Activated gamma-delta T cell (primary cell): Measurements from ENCODE around the gene COA1.

Experiments used
- DNase-seq: peaks from one replicate; lab custom pipeline; 2025; lab: John Stamatoyannopoulos, UW

The COA1 gene

DNA sequence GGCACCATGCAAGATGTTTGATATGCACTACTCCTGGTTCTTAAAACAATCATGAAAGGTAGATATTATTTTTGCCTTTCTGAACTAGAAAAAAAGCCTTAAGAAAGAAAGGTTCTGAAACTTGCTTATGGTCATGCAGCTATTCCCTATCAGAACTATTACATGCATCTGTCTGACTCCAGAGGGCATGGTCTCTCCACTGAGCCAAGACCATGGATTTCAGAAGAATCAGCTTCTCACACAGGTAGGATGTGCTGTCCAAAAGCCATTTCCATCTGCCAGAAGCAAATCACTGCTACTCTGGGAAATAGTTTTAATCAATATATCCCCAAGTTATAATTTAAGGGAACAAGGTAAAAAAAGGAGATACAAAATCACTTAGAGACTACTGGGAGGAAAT, 77.0 kb downstream of the COA1 start:
- no peak for DNase-seq

DNA sequence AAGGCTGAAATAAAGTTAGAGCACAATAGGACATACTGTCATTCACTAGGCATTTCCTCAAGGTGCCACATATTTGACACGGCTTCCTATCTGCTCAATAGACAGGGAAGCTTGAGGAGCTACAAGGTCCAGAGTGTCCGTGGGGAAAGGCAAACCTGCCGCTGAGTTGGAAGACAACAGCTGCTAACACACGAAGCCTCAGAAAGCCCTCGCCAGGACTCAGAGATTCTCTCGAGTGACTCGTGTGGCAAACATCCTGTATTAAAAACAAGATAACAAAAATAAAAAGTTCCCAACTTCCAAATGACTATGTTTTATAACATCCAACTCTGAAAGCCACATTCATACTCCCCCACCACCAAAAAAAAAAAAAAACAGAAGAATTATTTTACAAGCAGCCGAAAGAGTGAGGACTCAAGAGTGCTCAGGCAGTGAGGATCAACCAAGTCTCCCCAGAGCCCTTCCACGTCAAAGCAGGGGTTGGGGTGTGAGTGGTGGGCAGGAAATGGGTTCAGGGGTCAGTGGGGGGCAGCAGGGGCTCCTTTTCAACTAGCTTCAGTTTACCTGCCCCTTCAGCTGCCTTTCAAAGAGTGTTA, 78.8 kb downstream of the COA1 start:
- no peak for DNase-seq

DNA sequence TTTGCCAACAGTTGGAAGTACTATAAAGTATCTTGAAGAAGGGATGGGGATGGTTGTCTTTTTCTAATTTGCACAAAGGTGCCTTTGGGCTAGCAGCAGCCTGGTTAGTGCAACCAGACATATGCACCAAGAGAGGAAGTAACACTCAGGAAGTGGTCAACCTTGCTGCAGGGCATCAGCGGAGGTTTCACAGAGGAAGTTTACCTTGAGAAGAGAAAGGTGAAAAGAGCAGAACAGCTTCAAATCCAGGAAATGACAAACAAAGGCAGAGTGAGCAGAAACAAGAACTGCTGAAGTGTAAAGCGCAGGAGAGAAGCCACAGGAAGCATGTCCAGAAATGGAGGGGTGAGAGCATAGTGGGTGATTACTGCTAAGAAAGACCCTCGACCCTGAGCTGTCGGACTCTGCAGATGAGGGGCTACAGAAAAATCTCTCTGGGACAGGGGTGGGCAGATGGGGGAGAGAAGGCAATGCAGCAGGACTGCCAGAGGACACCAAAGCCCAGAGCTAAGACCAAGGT, 79.5 kb downstream of the COA1 start:
- no peak for DNase-seq

DNA sequence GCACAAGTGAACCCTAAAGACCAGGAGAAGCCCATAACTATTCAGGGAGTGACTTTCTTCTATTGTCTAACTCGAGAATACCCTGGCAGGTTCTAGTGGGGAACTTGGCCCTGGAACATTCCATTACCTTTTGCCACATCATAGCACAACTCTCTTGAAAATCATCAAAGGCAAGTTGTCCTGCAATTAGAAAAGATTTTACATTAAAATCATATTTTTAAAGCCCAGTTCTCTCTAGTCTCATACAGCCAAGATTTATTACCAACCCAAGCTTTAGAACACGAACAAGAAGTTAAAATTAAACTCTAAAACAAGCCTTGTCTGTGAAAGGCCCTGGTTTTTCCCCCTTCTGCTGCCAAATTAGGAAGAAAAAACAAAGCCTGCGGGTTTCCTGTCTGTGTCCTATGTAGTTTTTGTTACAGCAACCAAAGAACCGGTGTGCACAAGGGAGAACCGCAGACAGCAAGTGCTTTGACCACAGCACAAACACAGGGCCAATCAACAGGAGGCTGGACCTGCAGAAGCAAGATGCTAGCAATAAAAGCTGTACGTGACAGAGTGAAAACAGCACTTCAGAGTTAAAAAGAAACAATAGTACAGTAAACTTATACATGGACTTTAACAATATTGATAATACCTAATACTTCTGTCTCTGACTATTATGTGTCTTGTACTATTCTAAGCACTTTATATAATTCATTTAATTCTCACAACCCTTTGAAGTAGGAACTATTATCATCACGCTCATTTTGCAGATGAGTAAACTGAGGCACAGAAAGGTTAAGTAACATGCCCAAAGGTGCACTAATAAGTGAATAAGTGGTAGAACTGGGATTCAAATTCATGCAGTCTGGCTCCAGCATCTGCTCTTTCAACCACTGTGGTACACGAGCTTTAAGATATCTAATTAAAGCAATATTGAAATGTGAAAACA, 80.6 kb downstream of the COA1 start:
- no peak for DNase-seq

DNA sequence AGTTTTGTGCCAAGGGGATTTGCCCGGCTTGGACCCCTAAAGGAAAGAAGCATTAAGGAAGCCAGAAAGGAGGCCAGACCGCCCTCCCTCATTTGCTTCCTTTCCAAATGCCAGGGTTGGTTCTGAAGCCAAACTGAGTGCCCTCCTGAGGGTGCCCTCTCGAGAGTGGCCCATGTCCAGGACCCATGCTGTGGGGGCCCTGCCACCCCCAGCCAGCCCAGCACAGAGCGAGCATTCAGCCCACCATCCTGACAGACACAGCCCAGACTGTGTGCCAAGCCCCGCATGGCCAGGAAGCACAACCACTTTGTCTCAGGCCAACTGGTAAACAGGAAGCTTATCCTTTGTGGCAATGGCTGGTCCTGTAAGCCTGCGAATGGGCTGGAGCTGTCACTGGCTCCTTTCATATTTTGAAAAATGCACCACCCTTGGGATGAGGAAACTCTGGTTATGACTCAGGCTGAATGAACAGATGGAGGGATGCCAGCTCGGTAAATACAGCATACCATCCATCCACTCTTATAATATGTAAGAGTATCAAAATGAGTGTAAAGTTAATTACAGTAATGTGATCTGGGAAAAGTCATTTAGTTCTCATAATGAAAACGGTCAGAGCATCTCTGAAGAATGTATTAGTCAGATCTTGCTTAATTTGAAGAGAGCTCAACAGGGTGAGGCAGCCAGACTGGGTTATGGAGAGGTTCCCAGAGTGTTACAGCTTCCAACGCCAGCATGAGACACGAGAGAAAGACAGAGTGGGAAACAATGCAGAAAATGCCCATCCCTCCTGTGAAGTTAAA, 81.5 kb downstream of the COA1 start:
- peak; percentile 13 for DNase-seq

DNA sequence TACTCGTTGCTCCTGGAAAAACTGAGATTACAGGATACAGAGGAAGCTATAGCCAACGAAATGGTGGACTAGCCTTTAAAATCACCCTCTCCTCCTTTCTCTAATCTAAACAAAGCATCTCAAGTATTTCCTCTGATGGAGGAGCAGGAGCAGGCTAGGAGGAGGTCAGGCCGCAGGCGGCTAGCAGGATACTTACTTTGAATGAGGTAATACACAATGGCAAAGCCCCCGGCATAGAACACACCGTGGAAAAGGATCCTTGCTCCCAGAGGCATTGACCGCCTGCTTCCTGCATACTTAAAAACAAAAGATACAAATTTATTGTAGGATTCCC, 82.0 kb downstream of the COA1 start:
- DNase-seq = no peak

DNA sequence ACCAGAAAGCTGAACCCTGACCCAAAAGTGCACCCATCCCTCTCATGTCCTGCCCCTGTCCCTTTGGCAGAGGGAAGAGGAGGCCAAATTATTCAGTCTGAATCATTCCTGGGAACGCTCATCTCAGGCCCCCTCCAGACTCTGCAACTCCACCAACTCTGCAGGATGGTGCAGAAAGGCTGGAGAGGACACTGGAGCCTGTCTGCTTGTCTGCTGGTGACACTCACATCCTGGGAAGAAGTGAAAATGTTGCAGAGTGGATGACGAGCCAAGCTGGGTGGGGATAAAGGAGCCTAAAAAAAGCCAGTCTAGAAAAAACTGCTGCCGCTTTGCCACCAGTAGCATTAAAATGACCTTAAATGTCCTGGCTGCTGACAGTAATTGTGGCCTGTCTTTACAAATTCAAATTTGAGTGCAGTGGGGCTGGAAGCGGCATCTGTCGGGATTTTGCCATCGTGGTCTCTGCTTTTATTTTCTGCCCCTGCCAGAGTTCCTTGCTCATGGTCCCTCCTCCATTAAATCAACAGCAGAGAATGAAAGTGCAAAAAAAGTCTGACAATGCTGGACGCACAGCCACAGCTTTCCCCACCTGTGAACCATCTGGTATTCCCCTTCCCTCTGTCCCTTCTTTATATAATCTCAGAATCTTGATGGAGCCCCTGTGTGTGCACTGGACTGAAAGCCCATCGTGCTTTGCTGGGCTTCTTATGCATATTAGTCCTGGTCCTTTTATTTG, 82.6 kb downstream of the COA1 start:
- no peak for DNase-seq

DNA sequence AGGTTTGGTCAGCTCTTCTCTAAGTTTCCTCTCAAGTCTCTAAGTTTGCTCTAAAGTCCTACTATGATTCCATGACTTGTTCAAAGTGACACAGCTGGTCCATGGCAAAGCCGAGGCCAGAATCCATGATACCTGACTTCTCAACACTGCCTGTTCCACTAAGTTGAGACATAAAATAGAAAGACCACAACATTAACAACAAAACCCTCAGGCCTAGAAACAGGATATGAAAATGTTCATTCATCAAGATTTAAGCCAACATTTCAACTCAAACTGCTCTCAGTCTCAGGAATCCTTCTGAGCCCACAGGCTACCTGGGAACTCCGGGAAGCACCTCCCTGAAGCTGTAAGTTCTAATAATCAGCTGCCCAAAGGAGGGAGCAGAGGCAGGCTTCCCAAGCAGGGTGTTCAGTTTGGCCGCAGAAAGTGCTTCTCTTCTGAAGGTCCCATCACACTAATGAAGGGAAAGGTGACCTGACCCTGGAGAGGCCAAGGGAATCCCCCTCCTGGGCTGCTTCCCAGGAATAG, 83.6 kb downstream of the COA1 start:
- no peak for DNase-seq

DNA sequence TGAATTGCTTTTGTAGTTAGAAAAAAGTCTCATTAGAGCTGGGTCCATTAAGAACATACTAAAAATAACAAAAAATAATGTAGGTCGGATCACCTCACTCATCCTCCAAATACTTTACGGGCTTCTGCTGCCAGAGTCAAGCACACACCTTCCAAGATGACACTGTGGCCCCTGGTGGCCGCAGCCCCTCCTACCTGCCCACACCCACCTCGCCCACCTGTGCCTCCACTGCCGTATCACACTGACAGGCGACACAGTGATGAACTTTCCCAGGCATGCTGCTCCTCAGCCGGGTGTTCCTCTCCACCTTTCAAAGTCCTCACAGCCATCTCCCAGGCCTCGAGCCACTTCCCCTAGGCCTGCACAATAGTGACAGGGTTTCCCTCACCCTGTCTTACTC, 85.5 kb downstream of the COA1 start:
- peak; percentile 9 for DNase-seq

DNA sequence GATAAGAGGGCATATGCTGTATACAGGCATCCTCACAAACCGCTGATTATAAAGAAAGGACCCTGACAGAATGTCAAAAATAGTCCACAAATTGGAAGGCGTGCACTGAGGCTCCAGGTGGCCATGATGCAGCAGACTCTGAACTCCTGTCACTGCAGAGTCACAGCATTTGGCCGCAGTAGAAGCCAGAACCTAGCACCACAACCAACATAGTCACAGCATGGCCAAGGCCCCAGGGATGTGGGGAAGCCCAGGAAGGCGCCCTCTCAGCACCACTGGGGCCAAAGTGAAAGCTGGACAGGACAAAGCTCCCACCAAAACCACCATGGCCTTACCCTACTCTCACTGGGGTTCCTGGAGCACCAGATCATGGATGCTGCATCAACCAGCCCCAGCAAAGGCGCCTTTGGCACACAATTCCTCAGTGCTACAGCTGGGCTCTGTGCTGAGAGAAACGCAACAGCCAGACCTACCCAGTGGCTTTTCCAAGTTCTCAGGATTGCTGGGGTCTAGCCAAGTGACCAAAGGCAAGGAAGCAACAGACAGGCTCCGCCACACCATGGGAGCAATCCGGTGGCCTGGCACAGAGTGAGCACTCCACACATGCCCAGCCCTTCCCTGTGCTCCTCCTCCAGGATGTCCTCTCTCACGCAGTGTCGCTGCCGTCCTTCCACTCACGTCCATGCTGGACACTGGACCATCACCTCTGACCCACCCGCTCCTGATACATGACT, 86.3 kb downstream of the COA1 start:
- DNase-seq = no peak

DNA sequence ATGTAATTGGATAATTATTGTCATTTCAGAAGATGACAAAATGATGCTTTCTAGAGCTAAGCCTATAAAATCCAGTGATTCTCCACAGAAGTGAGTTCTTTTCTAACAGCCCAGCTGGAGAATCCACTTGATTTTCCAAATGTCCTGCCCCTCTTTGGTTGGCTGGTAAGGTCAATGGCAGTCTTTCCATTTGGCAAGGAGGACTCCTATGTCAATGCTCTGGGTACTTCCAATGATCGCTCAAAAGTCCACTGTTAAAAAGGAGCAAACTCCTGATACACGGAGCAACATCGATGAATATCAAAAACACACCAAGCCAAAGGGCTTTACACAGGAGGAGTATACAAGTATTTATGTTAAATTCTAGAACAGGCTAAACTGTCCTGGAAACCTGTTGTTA, 88.6 kb downstream of the COA1 start:
- DNase-seq = no peak

DNA sequence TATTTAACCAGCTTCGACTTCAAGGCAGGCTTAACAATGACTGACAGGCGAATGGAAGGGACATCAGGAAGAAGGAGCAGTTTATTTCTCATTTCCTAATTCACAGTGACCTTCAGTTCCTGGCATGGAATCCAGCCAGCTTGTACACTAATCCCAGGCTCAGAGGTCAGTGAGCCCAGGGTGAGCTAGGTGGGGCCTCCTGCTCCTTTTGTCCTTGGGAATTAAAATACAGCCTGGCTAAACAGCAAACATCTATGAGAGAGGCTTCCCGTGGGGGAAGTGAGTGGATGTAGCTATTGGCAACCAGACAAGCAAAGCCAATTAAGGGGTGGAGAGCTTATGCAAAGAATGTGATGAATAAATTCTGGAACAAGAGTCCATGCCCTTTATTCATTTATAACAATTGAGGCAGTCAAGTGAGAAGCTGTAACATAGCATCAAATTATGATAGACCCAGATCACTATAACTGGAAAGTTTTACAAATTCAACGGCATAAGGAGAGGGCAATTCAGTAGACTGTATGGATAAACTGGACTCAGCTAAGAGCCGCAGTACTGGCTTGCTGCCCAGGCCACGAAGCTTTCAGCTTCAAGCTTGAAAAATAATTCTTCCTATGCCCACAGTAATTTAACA, 89.3 kb downstream of the COA1 start:
- DNase-seq = no peak

DNA sequence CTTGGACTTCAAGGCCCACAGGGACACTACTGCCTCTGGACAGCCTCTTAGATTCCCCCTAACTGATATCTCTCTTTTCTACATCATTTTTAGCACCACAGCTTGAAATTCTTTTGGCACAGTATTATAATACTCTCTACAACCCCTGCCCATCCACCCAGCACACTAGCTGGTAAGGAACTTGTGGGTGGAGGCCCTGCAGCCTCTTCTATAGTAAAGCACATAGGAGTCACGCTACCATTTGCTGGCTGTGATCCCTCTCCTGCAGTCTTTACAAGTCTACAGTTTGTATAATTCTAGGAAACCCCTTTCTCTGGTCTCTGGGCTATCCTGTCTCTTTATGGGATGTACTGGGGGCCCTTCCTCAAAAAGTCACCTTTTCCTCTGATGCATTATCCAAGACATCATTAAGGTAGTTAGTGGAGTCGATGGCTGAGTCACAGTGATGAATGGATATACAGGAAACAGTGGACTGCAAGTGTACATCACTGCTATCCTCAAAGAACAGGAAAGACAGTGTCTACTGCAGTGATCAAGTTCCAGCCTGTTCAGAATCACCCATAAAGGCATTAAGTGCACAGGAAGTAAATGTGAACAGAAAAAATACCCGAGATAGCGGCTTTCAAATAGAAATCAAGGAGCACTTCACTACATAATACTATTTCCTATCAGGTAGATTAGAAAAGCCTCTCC, 92.1 kb downstream of the COA1 start:
- no peak for DNase-seq

DNA sequence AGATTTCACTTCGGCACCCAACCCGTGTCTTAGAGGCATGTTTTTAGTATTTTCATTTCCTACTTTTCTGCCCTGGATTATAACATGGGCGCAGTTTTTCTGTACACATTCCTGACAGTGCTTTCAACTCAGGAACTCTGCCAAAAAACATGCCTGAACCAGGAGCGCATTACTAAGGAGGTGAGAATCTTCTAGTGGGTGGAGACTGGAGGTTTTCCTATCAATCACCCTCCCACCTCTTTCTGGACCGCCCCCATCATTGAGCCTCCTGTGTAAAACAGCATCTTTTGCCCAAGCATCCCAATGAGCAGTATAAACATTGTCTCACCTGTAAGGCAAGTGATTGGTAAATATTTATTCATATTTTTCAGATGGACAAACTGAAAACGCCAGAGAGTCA, 93.2 kb downstream of the COA1 start:
- no peak for DNase-seq

DNA sequence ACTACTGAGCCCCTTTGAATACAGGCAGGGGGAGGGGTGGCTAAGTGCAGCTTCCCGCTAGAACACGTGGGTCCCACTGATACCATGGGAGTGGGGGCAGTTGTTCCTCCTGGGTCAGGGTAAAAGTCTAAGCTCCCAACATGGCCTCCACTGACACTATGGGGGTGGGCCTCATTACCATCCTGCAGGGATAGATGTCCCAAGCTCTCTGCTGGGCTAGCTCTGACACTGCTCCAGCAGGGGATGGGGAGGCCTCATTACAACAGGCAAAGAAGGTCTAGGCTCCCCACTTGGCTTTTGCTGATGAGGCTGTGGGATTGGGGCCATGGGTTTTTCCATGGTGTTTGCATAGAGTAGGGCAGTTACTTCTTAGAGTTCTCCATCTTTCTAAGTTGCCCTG, 94.9 kb downstream of the COA1 start:
- DNase-seq = no peak

DNA sequence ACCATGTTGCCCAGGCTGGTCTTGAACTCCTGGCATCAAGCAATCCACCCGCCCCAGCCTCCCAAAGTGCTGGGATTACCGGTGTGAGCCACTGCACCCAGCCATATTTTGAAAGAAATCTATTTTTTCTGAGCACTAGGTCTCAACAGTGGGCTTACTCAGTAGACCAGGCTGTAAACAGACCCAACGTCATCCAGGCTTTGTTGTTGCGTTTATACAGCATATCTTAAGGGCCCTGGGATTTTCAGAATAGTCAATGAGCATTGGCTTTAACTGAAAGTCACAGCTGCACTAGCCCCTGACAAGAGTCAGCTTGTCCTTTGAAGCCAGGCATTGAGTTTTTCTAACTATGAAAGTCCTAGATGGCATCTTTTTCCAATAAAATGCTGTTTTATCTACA, 96.6 kb downstream of the COA1 start:
- DNase-seq = no peak

DNA sequence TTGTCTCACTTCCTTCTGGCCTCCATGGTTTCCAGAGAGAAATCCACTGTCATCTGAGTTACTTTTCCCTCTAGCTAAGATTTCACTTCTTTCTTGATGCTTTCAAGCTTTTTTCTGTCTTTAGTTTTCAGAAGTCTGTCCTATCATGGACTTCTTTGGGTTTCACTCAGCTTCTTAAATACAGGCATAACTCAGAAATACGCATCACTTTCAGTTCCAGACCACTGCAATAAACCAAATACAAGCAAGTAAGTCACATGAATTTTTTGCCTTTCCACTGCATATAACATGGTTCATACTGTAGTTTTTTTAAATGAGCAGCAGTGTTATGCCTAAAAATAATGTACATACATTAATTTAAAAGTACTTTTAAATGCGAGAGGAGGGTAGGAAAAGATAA, 97.8 kb downstream of the COA1 start:
- no peak for DNase-seq

DNA sequence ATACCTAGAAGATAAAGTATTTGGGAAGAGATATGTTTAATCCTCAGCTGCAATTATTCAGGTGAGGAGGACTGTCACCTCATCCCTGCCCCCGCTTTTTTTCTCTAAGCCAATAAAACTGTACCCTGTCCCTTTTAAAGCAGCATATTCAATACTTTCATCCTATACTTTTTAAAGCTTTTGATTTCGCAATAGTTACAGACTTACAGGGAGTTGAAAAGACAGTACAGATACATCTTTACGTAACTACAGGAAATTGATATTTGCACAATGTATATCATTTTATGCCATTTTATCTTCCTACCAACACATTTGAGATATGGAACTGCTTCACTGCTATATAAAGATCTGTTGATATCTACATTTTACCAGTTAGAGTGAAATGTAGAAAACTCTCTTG, 98.8 kb downstream of the COA1 start:
- no peak for DNase-seq

DNA sequence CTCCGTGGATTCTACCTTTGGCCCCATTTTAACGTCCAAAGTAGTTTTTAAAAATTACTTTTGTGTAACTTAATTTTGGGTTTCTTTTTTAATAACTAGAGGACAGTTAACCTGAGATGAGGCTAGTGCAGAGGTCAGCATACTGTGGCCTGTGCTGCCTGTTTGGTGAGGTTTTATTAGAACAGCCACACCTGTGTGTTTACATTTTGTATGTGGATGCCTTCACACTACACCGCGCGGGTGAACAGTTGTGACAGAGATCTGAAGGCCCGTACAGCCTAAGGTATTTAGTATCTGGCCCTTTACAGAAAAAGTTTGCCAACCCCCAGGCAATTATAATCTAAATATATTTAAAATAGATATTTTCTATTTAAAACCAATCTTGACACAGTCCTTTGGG, 99.5 kb downstream of the COA1 start:
- no peak for DNase-seq

DNA sequence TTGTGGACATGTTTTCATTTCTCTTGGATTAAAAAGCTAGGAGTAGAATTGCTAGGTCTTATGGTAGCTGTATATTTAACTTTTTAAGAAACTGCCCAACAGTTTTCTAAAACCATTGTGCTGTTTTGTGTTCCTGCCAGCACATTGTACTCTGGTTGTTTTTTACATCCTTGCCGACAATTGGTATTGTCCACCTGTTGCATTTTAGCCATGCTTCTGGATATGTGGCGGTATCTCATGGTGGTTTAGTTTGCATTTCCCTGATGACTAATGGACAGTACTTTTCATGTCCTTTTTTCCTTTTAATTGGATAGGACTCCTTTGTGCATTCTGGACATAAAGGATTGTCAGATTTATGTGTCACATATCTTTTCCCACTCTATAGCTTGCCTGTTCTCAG, 100.9 kb downstream of the COA1 start:
- DNase-seq = no peak
